CD14-positive monocyte (primary cell): ENCODE measurements around the gene TMEM200B. TPM values are rescaled to one million over a fixed set of nuclear protein-coding genes. Genes with fewer than 3 reads are reported as not detected.

Experiments used
- DNase-seq, 3 donors: peaks; one replicate each; pipeline ENCODE4 v3.0.0-alpha.2; 2011 to 2022
- H2AFZ ChIP-seq: 2 replicates; pipeline ENCODE4 v1.6.0; 2012; ENCODE audit warnings: mild to moderate bottlenecking, low read depth, low read length, inconsistent platforms; ENCODE audit not compliant: insufficient read depth, poor library complexity, severe bottlenecking
- H3K27ac ChIP-seq, 2 donors: 1 replicate in 1 of 2; 2 replicates in 1 of 2; pipeline ENCODE4 v1.5.1; 2012 to 2013; ENCODE audit warnings: low read length in 2 of 2, control low read depth in 1 of 2, inconsistent platforms in 1 of 2, low read depth in 1 of 2, mild to moderate bottlenecking in 1 of 2
- H3K27me3 ChIP-seq, 2 donors: one replicate each; pipeline versions ENCODE4 v1.6.0 to v1.6.1; 2011 to 2013; ENCODE audit warnings: low read length in 2 of 2; ENCODE audit not compliant: control insufficient read depth in 2 of 2, insufficient read depth in 2 of 2
- H3K36me3 ChIP-seq, 2 donors: replicated peaks in 1 of 2; 1 replicate in 1 of 2; 2 replicates in 1 of 2; pipeline versions ENCODE4 v1.5.1 to v1.6.1; 2012 to 2013; ENCODE audit warnings: low read length in 2 of 2, control low read depth in 1 of 2, inconsistent platforms in 1 of 2, mild to moderate bottlenecking in 1 of 2; ENCODE audit not compliant: insufficient read depth in 2 of 2, control insufficient read depth in 1 of 2
- H3K4me1 ChIP-seq, 2 donors: 1 replicate in 1 of 2; 2 replicates in 1 of 2; pipeline versions ENCODE4 v1.5.1 to v1.6.1; 2012 to 2013; ENCODE audit warnings: low read length in 2 of 2, control low read depth in 1 of 2, inconsistent platforms in 1 of 2, mild to moderate bottlenecking in 1 of 2, moderate library complexity in 1 of 2; ENCODE audit not compliant: insufficient read depth in 2 of 2, control insufficient read depth in 1 of 2
- H3K4me2 ChIP-seq: replicated peaks from 2 replicates; pipeline ENCODE3; 2012; ENCODE audit warnings: low read length, moderate library complexity, mild to moderate bottlenecking; ENCODE audit not compliant: poor library complexity, severe bottlenecking; ENCODE audit errors: extremely low read depth
- H3K4me3 ChIP-seq, 3 experiments: fragments of 200-600 bp in 1 of 3; sonication (generic) in 1 of 3; replicated peaks in 1 of 3; 1 replicate in 2 of 3; 2 replicates in 1 of 3; pipeline ENCODE4 v1.5.1; 2011 to 2013; ENCODE audit warnings: low read length in 3 of 3, mild to moderate bottlenecking in 3 of 3, control low read depth in 2 of 3, low read depth in 2 of 3, inconsistent platforms in 1 of 3, moderate library complexity in 1 of 3
- H3K79me2 ChIP-seq: 2 replicates; pipeline ENCODE4 v1.6.0; 2012; ENCODE audit warnings: mild to moderate bottlenecking, control low read depth, inconsistent platforms, low read length, moderate library complexity; ENCODE audit not compliant: insufficient read depth
- H3K9ac ChIP-seq: 2 replicates; pipeline ENCODE4 v1.6.0; 2017; ENCODE audit warnings: low read length, mild to moderate bottlenecking; ENCODE audit not compliant: insufficient read depth, poor library complexity, severe bottlenecking
- H3K9me3 ChIP-seq, 2 donors: replicated peaks in 1 of 2; 1 replicate in 1 of 2; 2 replicates in 1 of 2; pipeline versions ENCODE4 v1.5.1 to v1.6.1; 2012 to 2013; ENCODE audit warnings: low read length in 2 of 2, control low read depth in 1 of 2; ENCODE audit not compliant: control insufficient read depth in 1 of 2, insufficient read depth in 1 of 2
- H4K20me1 ChIP-seq: 2 replicates; pipeline ENCODE4 v1.6.0; 2012; ENCODE audit warnings: mild to moderate bottlenecking, low read length, control low read depth, moderate library complexity; ENCODE audit not compliant: insufficient read depth
- H3K27ac Mint-ChIP-seq, 7 donors: one replicate each; pipeline ENCODE4 v1.8.0; 2020; ENCODE audit warnings: mild to moderate bottlenecking in 7 of 7, mixed read lengths in 7 of 7, moderate library complexity in 6 of 7, inconsistent platforms in 2 of 7
- H3K27me3 Mint-ChIP-seq, 3 donors: one replicate each; pipeline ENCODE4 v1.8.0; 2021 to 2022; ENCODE audit warnings: low read depth in 3 of 3, mild to moderate bottlenecking in 3 of 3, mixed read lengths in 3 of 3, moderate library complexity in 3 of 3, inconsistent platforms in 1 of 3
- H3K36me3 Mint-ChIP-seq, 2 donors: one replicate each; pipeline ENCODE4 v1.8.0; 2020; ENCODE audit warnings: mixed read lengths in 2 of 2, inconsistent platforms in 1 of 2, mild to moderate bottlenecking in 1 of 2
- H3K4me1 Mint-ChIP-seq: one replicate; pipeline ENCODE4 v1.8.0; 2020; ENCODE audit warnings: mild to moderate bottlenecking, mixed read lengths
- H3K4me3 Mint-ChIP-seq, 2 donors: one replicate each; pipeline ENCODE4 v1.8.0; 2020; ENCODE audit warnings: mild to moderate bottlenecking in 2 of 2, mixed read lengths in 2 of 2, moderate library complexity in 1 of 2
- H3K9me3 Mint-ChIP-seq, 7 donors: one replicate each; pipeline ENCODE4 v1.8.0; 2020 to 2022; ENCODE audit warnings: mixed read lengths in 7 of 7, mild to moderate bottlenecking in 6 of 7, moderate library complexity in 6 of 7, inconsistent platforms in 2 of 7
- WGBS: methylation state at CpG from one replicate; pipeline ENCODE4 v1.1.5; 2013; ENCODE audit warnings: missing lambda C conversion rate; ENCODE audit not compliant: insufficient coverage; 5-methylcytosine and 5-hydroxymethylcytosine counted together
- intact Hi-C, 2 donors: fragments of 100-400 bp; cut with micrococcal nuclease; formaldehyde crosslinking; loops; one replicate each; pipeline versions ENCODE4 v1.15.0 to v1.15.1; 2023
- polyA plus RNA-seq, 3 donors: library from polyadenylated mRNA; depleted of rRNA in 1 of 3; unstranded in 2 of 3; stranded (reverse) in 1 of 3; fragments of 300-500 nt in 2 of 3; fragments of >200 nt in 1 of 3; fragmentation: Illumina TruSeq in 2 of 3; gene quantifications; 1 replicate in 2 of 3; 2 replicates in 1 of 3; pipeline ENCODE4 v1.2.3, GENCODE V29; 2012 to 2021
- TF ChIP-seq, protein P1 (sequence below): fragments of 200-600 bp; IDR thresholded peaks from one replicate; pipeline ENCODE4 v1.8.0; 2022; ENCODE audit warnings: antibody characterized with exemption, mild to moderate bottlenecking

TMEM200B gene
- polyA plus RNA-seq, 3 donors: not detected

DNA sequence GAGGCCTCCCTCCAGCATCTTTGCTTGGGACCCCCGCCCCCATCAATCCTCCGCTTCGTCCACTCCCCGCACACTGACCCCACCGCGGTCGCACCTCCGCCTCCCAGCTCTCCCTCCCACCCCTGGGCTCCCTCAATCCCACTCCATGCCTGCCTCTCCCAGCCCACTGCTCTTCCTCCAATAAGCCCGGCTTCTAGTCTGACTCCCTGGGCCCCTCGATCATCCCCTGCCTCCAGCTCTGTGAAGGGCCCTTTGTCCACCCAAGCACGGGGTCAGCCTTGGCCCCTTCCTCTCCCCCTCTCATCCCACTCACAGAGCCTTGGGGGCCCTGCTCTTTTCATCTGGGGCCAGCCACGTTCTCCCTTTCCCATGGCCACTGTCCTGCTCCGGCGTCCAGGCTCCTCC is 1.5 kb upstream of the TMEM200B start:
- 81% methylated on average over 14 of the region's 14 CpGs for WGBS
- H3K9me3 Mint-ChIP-seq: peaks cover 0 to 15% (median 4%) of the 10 kb centered on the region in 7 donors

GRCh38 chr1:29124366-29125236 is 898 bp upstream of the TMEM200B start:
- Mint-ChIP-seq H3K27ac (no peak overlapping the region), H3K4me3 (peak overlapping the region; percentile 64 to 81), H3K27me3 (peaks cover 61 to 92% (median 70%) of the 10 kb centered on the region in 3 donors), H3K36me3 (peaks cover 10 to 12% of the 10 kb centered on the region in 2 donors), H3K9me3 (peaks cover 0 to 15% (median 3%) of the 10 kb centered on the region in 7 donors), H3K4me1 (peaks cover 10% of the 10 kb centered on the region)
- H2AFZ ChIP-seq: peak overlapping the region; percentile 70
- H3K9ac ChIP-seq: peak overlapping the region; percentile 32
- H3K27me3 ChIP-seq: peaks cover 32 to 63% of the 10 kb centered on the region in 2 donors
- peak overlapping the region; percentile 80 for H3K4me2 ChIP-seq
- 6% methylated on average over 85 of the region's 85 CpGs for WGBS
- peak overlapping the region; percentile 4 to 70 (median 21) for H3K4me3 ChIP-seq
- peaks cover 6% of the 10 kb centered on the region for H4K20me1 ChIP-seq
- H3K36me3 ChIP-seq: no peaks in the 10 kb centered on the region
- DNase-seq: peak in 1 of 3 donors; percentile 10
- H3K9me3 ChIP-seq: peaks cover 0 to 12% of the 10 kb centered on the region in 2 donors
- H3K4me1 ChIP-seq: peaks cover 20 to 35% of the 10 kb centered on the region in 2 donors
- TF ChIP-seq, protein P1, sequence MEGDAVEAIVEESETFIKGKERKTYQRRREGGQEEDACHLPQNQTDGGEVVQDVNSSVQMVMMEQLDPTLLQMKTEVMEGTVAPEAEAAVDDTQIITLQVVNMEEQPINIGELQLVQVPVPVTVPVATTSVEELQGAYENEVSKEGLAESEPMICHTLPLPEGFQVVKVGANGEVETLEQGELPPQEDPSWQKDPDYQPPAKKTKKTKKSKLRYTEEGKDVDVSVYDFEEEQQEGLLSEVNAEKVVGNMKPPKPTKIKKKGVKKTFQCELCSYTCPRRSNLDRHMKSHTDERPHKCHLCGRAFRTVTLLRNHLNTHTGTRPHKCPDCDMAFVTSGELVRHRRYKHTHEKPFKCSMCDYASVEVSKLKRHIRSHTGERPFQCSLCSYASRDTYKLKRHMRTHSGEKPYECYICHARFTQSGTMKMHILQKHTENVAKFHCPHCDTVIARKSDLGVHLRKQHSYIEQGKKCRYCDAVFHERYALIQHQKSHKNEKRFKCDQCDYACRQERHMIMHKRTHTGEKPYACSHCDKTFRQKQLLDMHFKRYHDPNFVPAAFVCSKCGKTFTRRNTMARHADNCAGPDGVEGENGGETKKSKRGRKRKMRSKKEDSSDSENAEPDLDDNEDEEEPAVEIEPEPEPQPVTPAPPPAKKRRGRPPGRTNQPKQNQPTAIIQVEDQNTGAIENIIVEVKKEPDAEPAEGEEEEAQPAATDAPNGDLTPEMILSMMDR: no peak
- intact Hi-C loops: no loop called here
- H3K79me2 ChIP-seq: no peaks in the 10 kb centered on the region
- H3K27ac ChIP-seq: no peak overlapping the region

More for the DNA sequence above, 1.5 kb upstream of the TMEM200B start:
- peaks cover 3 to 6% of the 10 kb centered on the region in 2 donors for H3K36me3 Mint-ChIP-seq
- intact Hi-C loops: no loop called here
- Histone ChIP-seq H3K4me1 (peaks cover 20 to 35% of the 10 kb centered on the region in 2 donors), H3K4me3 (peak overlapping the region in 1 of 3 experiments; percentile 70), H3K4me2 (peak overlapping the region; percentile 80), H4K20me1 (peaks cover 6% of the 10 kb centered on the region), H3K27me3 (peaks cover 32 to 62% of the 10 kb centered on the region in 2 donors), H3K9ac (no peak overlapping the region), H2AFZ (no peak overlapping the region), H3K36me3 (no peaks in the 10 kb centered on the region), H3K79me2 (no peaks in the 10 kb centered on the region), H3K9me3 (peaks cover 0 to 10% of the 10 kb centered on the region in 2 donors), H3K27ac (no peak overlapping the region)
- DNase-seq: no peak
- H3K27me3 Mint-ChIP-seq: peaks cover 55 to 93% (median 65%) of the 10 kb centered on the region in 3 donors
- peak overlapping the region; percentile 40 to 65 for H3K4me3 Mint-ChIP-seq
- TF ChIP-seq, protein P1: no peak
- peaks cover 10% of the 10 kb centered on the region for H3K4me1 Mint-ChIP-seq
- no peak overlapping the region for H3K27ac Mint-ChIP-seq
